ENCODE measurements around the gene TTC21A.
"Not testable (repeated sequence)": the region's sequence is repeated elsewhere in the genome, so short reads cannot be mapped to it uniquely, and the experiment has no call there.

The TTC21A gene

GRCh38 chr3:39107388-39108199 lies at the start of gene TTC21A, which contains the start of gene GORASP1:
Gene TTC21A (plus strand): TSS chr3:39107680. CDS start chr3:39107838, 158 bp downstream.
Gene GORASP1 (minus strand): TSS chr3:39107627. CDS start chr3:39107541, 86 bp downstream.
- DNase-seq: peak; percentile 67

- DNase-seq: not testable (repeated sequence)
These were observed 46.3 kb upstream of the TTC21A start for GRCh38 chr3:39061228-39061627.

- no peak for DNase-seq
These were observed 45.3 kb upstream of the TTC21A start for GRCh38 chr3:39062180-39062579.

- DNase-seq: no peak
These were observed 44.3 kb upstream of the TTC21A start for GRCh38 chr3:39063143-39063542.

GRCh38 chr3:39064646-39065045 lies 42.8 kb upstream of the TTC21A start:
- DNase-seq: no peak

- no peak for DNase-seq
These were observed 42.3 kb upstream of the TTC21A start for GRCh38 chr3:39065197-39065596.

- no peak for DNase-seq
These were observed 40.2 kb upstream of the TTC21A start for GRCh38 chr3:39067286-39067685.

- DNase-seq: no peak
These were observed 38.9 kb upstream of the TTC21A start for GRCh38 chr3:39068556-39068955.

GRCh38 chr3:39075910-39076309 lies 31.6 kb upstream of the TTC21A start:
- DNase-seq: no peak

- no peak for DNase-seq
These were observed 27.9 kb upstream of the TTC21A start for GRCh38 chr3:39079530-39079929.

GRCh38 chr3:39080026-39080425 lies 27.5 kb upstream of the TTC21A start:
- DNase-seq: no peak

GRCh38 chr3:39082666-39083313 lies 24.7 kb upstream of the TTC21A start:
- no peak for DNase-seq

- DNase-seq: no peak
These were observed 21.3 kb upstream of the TTC21A start for GRCh38 chr3:39086144-39086543.

- no peak for DNase-seq
These were observed 19.0 kb upstream of the TTC21A start for GRCh38 chr3:39088456-39088855.

GRCh38 chr3:39088889-39089288 lies 18.6 kb upstream of the TTC21A start:
- no peak for DNase-seq

- no peak for DNase-seq
These were observed 16.6 kb upstream of the TTC21A start for GRCh38 chr3:39090922-39091321.

GRCh38 chr3:39094851-39095677 lies 12.4 kb upstream of the TTC21A start:
- DNase-seq: no peak

GRCh38 chr3:39095778-39096177 lies 11.7 kb upstream of the TTC21A start:
- no peak for DNase-seq

GRCh38 chr3:39096775-39097174 lies 10.7 kb upstream of the TTC21A start:
- no peak for DNase-seq

- DNase-seq: no peak
These were observed 9.6 kb upstream of the TTC21A start for GRCh38 chr3:39097716-39098472.

- no peak for DNase-seq
These were observed 8.9 kb upstream of the TTC21A start for GRCh38 chr3:39098473-39099000.

GRCh38 chr3:39099242-39099641 lies 8.2 kb upstream of the TTC21A start:
- no peak for DNase-seq

Measured in NCI-H2029 treated with DMSO at 0.1 percent for 48 hours (cell line).